Mesendoderm (in vitro differentiated cells): ENCODE data around the gene LSM2.
A peak's percentile ranks its signal among the peaks of the same experiment; 100 is the strongest.
"Not testable (repeated sequence)": the region's sequence is repeated elsewhere in the genome, so short reads cannot be mapped to it uniquely, and the experiment has no call there.

Source experiments
- DNase-seq: peaks from one replicate; pipeline ENCODE4 v3.0.0; 2013
- H2AK5ac ChIP-seq: 2 replicates; pipeline ENCODE4 v1.6.1; 2013; ENCODE audit warnings: low read length, inconsistent platforms
- H2BK120ac ChIP-seq: 2 replicates; pipeline ENCODE4 v1.6.1; 2013; ENCODE audit warnings: low read depth, mild to moderate bottlenecking, low read length, moderate library complexity, mixed read lengths
- H2BK15ac ChIP-seq: replicated peaks from 2 replicates; pipeline ENCODE4 v1.6.1; 2013; ENCODE audit warnings: low read depth, mild to moderate bottlenecking, moderate library complexity
- H2BK5ac ChIP-seq: 2 replicates; pipeline ENCODE4 v1.6.1; 2013; ENCODE audit warnings: low read length, inconsistent platforms
- H3K18ac ChIP-seq: 2 replicates; pipeline ENCODE4 v1.6.1; 2013; ENCODE audit warnings: mild to moderate bottlenecking, low read length, mixed read lengths
- H3K23ac ChIP-seq: one replicate; pipeline ENCODE4 v1.6.1; 2013; ENCODE audit warnings: low read length
- H3K27ac ChIP-seq: 2 replicates; pipeline ENCODE4 v1.5.1; 2013; ENCODE audit warnings: low read depth, mild to moderate bottlenecking, inconsistent platforms, low read length, moderate library complexity
- H3K27me3 ChIP-seq: 2 replicates; pipeline ENCODE4 v1.6.1; 2013; ENCODE audit warnings: low read length, control low read depth, mild to moderate bottlenecking, inconsistent platforms; ENCODE audit not compliant: insufficient read depth, poor library complexity
- H3K36me3 ChIP-seq: 2 replicates; pipeline ENCODE4 v1.6.1; 2013; ENCODE audit warnings: low read length, inconsistent platforms; ENCODE audit not compliant: control insufficient read depth, insufficient read depth
- H3K4ac ChIP-seq: one replicate; pipeline ENCODE4 v1.6.1; 2013; ENCODE audit warnings: low read depth, mild to moderate bottlenecking, low read length, moderate library complexity
- H3K4me1 ChIP-seq: 2 replicates; pipeline ENCODE4 v1.6.1; 2013; ENCODE audit warnings: low read depth, low read length, inconsistent platforms; ENCODE audit not compliant: control insufficient read depth
- H3K4me2 ChIP-seq: 2 replicates; pipeline ENCODE4 v1.6.1; 2013; ENCODE audit warnings: low read length
- H3K4me3 ChIP-seq: 2 replicates; pipeline ENCODE4 v1.5.1; 2013; ENCODE audit warnings: mild to moderate bottlenecking, low read length
- H3K56ac ChIP-seq: one replicate; pipeline ENCODE4 v1.6.1; 2013; ENCODE audit warnings: low read length
- H3K79me1 ChIP-seq: 2 replicates; pipeline ENCODE4 v1.6.1; 2013; ENCODE audit warnings: low read length, inconsistent platforms
- H3K79me2 ChIP-seq: 2 replicates; pipeline ENCODE4 v1.6.1; 2013; ENCODE audit warnings: mild to moderate bottlenecking, low read length; ENCODE audit not compliant: control insufficient read depth, insufficient read depth
- H3K9ac ChIP-seq: 2 replicates; pipeline ENCODE4 v1.6.1; 2013; ENCODE audit warnings: low read length, inconsistent platforms
- H4K5ac ChIP-seq: one replicate; pipeline ENCODE4 v1.6.1; 2013; ENCODE audit warnings: low read length
- H4K8ac ChIP-seq: one replicate; pipeline ENCODE4 v1.6.1; 2013; ENCODE audit warnings: low read depth, mild to moderate bottlenecking, control low read depth, low read length, moderate library complexity
- WGBS: extraction: QIAGEN DNeasy Blood & Tissue Kit; methylation state at CpG from one replicate; pipeline ENCODE4 v1.1.7; 2013; ENCODE audit warnings: low lambda C conversion rate, missing lambda C conversion rate; ENCODE audit not compliant: insufficient coverage; ENCODE audit errors: extremely low coverage; 5-methylcytosine and 5-hydroxymethylcytosine counted together

The LSM2 gene

GRCh38 chr6:31796993-31797385, 9.8 kb downstream of the LSM2 start:
- no peak overlapping the region for H2BK120ac ChIP-seq
- peaks cover 22% of the 10 kb centered on the region for H3K79me2 ChIP-seq
- H3K36me3 ChIP-seq: peaks cover 4% of the 10 kb centered on the region

DNA sequence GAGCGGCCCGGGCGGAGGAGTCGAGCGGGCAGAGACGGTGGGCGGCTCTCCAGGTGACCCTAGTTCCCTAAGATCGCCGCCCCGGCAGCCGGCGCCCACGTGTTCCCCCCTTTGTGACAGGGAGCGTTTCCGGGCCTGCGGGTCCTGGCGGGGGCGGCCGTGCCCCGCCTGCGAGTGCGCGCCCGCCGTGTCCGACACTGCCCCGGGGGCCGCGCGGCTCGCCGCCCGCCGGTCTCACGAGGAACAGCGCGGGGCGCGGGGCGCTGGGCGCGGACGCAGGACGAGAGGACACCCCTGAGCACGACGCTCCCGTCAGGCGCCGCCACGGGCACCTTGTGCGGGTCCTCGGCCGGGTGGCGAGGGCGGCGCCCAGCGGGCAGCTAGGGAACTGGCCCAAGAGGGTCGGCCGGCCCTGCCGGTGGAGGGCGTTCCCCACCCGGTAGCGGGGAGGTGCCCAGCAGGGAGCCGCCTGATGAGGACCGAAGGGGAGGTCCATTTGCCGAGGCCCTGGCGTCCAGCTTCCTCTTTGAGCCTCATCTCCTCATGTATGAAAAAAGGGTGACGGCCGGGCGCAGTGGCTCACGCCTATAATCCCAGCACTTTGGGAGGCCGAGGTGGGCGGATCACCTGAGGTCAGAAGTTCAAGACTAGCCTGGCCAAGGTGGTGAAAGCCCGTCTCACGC, 11.0 kb downstream of the LSM2 start, which contains the start of gene VARS1:
Gene VARS1, minus strand, starts transcription at position 137 of the 683 bp plus-strand sequence. CDS start 535 bp downstream, outside the sequence.
- Histone ChIP-seq H3K9ac (peak within 1 kb of the TSS; percentile 100), H3K27ac (peak within 1 kb of the TSS; percentile 92), H2BK5ac (peak within 1 kb of the TSS; percentile 82), H2AK5ac (peak within 1 kb of the TSS; percentile 92), H2BK120ac (peak within 1 kb of the TSS; percentile 16), H3K23ac (peak within 1 kb of the TSS; percentile 89), H3K4me3 (peak within 1 kb of the TSS; percentile 98), H3K27me3 (no peaks in the 10 kb centered on the region), H3K18ac (peak within 1 kb of the TSS; percentile 20), H3K56ac (peak within 1 kb of the TSS; percentile 99), H4K8ac (no peak within 1 kb of the TSS), H3K79me1 (peaks cover 9% of the 10 kb centered on the region), H3K4me1 (peaks cover 2% of the 10 kb centered on the region), H3K36me3 (peaks cover 4% of the 10 kb centered on the region), H3K79me2 (peaks cover 22% of the 10 kb centered on the region), H3K4ac (peak within 1 kb of the TSS; percentile 98), H3K4me2 (peak within 1 kb of the TSS; percentile 94), H2BK15ac (no peak within 1 kb of the TSS), H4K5ac (no peak within 1 kb of the TSS)
- no CpG with 5 or more reads among the region's 75 CpGs for WGBS
- DNase-seq: peak; percentile 96

More at GRCh38 chr6:31796993-31797385, 9.8 kb downstream of the LSM2 start:
- no peak overlapping the region for H3K4me2 ChIP-seq
- H3K79me1 ChIP-seq: peaks cover 9% of the 10 kb centered on the region
- no peak overlapping the region for H4K5ac ChIP-seq
- H3K4me1 ChIP-seq: peaks cover 2% of the 10 kb centered on the region
- H3K18ac ChIP-seq: no peak overlapping the region
- no peaks in the 10 kb centered on the region for H3K27me3 ChIP-seq
- WGBS: no CpG with 5 or more reads among the region's 2 CpGs
- no peak overlapping the region for H2BK5ac ChIP-seq
- H4K8ac ChIP-seq: no peak overlapping the region
- H2AK5ac ChIP-seq: no peak overlapping the region
- H3K9ac ChIP-seq: no peak overlapping the region
- no peak overlapping the region for H3K4me3 ChIP-seq
- H3K4ac ChIP-seq: no peak overlapping the region
- DNase-seq: no peak
- no peak overlapping the region for H2BK15ac ChIP-seq
- no peak overlapping the region for H3K27ac ChIP-seq
- H3K23ac ChIP-seq: no peak overlapping the region
- no peak overlapping the region for H3K56ac ChIP-seq

- peak; percentile 73 for DNase-seq
- H3K27me3 ChIP-seq: no peaks in the 10 kb centered on the region
- H3K27ac ChIP-seq: peak overlapping the region; percentile 92
- H3K36me3 ChIP-seq: peaks cover 4% of the 10 kb centered on the region
- H3K9ac ChIP-seq: peak overlapping the region; percentile 100
- H4K5ac ChIP-seq: no peak overlapping the region
- peak overlapping the region; percentile 94 for H3K4me2 ChIP-seq
- peak overlapping the region; percentile 98 for H3K4me3 ChIP-seq
- H3K79me2 ChIP-seq: peaks cover 22% of the 10 kb centered on the region
- H3K4ac ChIP-seq: peak overlapping the region; percentile 98
- H2BK120ac ChIP-seq: peak overlapping the region; percentile 16
- H2AK5ac ChIP-seq: no peak overlapping the region
- H3K18ac ChIP-seq: peak overlapping the region; percentile 20
- peak overlapping the region; percentile 99 for H3K56ac ChIP-seq
- H3K79me1 ChIP-seq: peaks cover 9% of the 10 kb centered on the region
- peak overlapping the region; percentile 78 for H2BK5ac ChIP-seq
- peaks cover 2% of the 10 kb centered on the region for H3K4me1 ChIP-seq
- peak overlapping the region; percentile 89 for H3K23ac ChIP-seq
- no CpG with 5 or more reads among the region's 44 CpGs for WGBS
- no peak overlapping the region for H4K8ac ChIP-seq
- H2BK15ac ChIP-seq: no peak overlapping the region
Measured at GRCh38 chr6:31794866-31795615, 11.7 kb downstream of the LSM2 start.

DNA sequence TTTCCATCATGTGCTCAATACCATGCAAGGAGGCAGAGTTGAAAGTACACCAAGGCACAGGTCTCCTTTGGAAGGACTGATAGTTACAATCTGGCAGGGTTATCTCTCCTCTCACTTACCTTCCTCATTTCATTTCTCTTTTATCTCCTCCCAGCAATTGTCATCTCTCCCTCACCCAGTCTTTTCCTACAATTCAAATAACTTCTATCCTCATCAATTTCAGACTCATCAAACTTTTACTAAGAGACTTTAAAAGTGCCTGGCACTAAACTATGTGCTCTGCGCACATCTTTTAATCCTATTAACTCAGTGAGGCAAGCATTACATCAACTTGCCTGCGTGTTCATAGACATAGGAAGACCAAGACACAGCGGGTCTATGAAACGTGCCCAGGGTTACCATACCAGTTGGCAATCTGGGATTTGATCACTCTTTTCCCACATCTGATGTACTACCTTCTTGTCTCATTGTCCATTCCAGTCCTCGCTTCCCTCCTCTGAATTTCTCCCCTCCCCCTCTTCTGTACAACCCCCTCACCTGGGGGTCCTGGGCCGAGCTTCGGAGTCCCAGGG, 12.4 kb downstream of the LSM2 start:
- DNase-seq: no peak

DNA sequence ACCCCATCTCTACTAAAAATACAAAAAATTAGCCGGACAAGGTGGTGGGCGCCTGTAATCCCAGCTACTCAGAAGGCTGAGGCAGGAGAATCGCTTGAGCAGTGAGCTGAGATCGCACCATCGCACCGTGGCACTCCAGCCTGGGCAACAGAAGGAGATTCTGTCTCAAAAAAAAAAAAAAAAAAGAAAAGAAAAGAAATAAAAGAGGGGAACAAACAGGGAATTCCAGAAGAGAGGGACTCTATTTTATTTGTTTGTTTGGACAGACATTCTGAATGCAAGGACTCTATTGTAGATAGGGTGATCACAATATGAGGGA, 12.9 kb downstream of the LSM2 start:
- H3K56ac ChIP-seq: peak overlapping the region; percentile 99
- H2AK5ac ChIP-seq, H4K8ac ChIP-seq, H3K27me3 ChIP-seq, H3K23ac ChIP-seq, H3K36me3 ChIP-seq, H4K5ac ChIP-seq, H2BK5ac ChIP-seq, H3K18ac ChIP-seq, DNase-seq, H3K27ac ChIP-seq, H3K4me1 ChIP-seq, H2BK120ac ChIP-seq, H3K4ac ChIP-seq, H3K4me3 ChIP-seq, H2BK15ac ChIP-seq: not testable (repeated sequence)
- H3K79me1 ChIP-seq: peaks cover 12% of the 10 kb centered on the region
- H3K4me2 ChIP-seq: peak overlapping the region; percentile 94
- H3K9ac ChIP-seq: peak overlapping the region; percentile 100
- H3K79me2 ChIP-seq: peaks cover 22% of the 10 kb centered on the region
- WGBS: no CpG with 5 or more reads among the region's 6 CpGs

More for the DNA sequence above, 12.4 kb downstream of the LSM2 start:
- Histone ChIP-seq H4K8ac (no peak overlapping the region), H3K27ac (no peak overlapping the region), H2AK5ac (peak overlapping the region; percentile 92), H2BK120ac (no peak overlapping the region), H3K56ac (peak overlapping the region; percentile 99), H2BK15ac (no peak overlapping the region), H3K27me3 (no peaks in the 10 kb centered on the region), H3K23ac (peak overlapping the region; percentile 11), H2BK5ac (no peak overlapping the region), H3K9ac (peak overlapping the region; percentile 100), H3K4me2 (peak overlapping the region; percentile 94), H3K18ac (peak overlapping the region; percentile 20), H3K4me3 (peak overlapping the region; percentile 98), H3K79me2 (peaks cover 22% of the 10 kb centered on the region), H3K4ac (peak overlapping the region; percentile 98), H3K4me1 (peaks cover 2% of the 10 kb centered on the region), H3K36me3 (peaks cover 5% of the 10 kb centered on the region), H3K79me1 (peaks cover 10% of the 10 kb centered on the region), H4K5ac (no peak overlapping the region)
- WGBS: no CpG with 5 or more reads among the region's 7 CpGs
